ENCODE data around the gene LIG3. TPM values are rescaled to one million over a fixed set of nuclear protein-coding genes. Genes with fewer than 3 reads are reported as not detected.

Gene LIG3
- total and polyA plus RNA-seq, 2 experiments from 2014 or later: 16.4 to 119 TPM

GRCh38 chr17:35046245-35046644 is 65.9 kb downstream of the LIG3 start:
- Histone ChIP-seq H3K27me3 (ENCODE audit: insufficient read depth) (no peaks in the 10 kb centered on the region), H3K79me2 (replicated peaks; ENCODE audit: insufficient read depth) (no peaks in the 10 kb centered on the region), H3K4me3 (no peak overlapping the region), H3F3A (replicated peaks; ENCODE audit: low read depth) (0 out of 2 replicates have a peak, but pooled peaks cover 3% of the 10 kb centered on the region), H3K36me3 (ENCODE audit: insufficient read depth) (no peaks in the 10 kb centered on the region), H3K4me1 (ENCODE audit: insufficient read depth) (no peaks in the 10 kb centered on the region), H2AFZ (no peak overlapping the region), H4K20me1 (replicated peaks; ENCODE audit: insufficient read depth) (no peaks in the 10 kb centered on the region), H3K4me2 (no peak overlapping the region), H3K9me2 (ENCODE audit: insufficient read depth) (no peaks in the 10 kb centered on the region), H3K27ac (ENCODE audit: low read depth) (no peak overlapping the region)
- ATAC-seq (no peak), DNase-seq (ENCODE audit: low spot score) (no peak)
- H3K9me3 Mint-ChIP-seq: no peaks in the 10 kb centered on the region
- no peak for TF ChIP-seq JUNB (IDR thresholded peaks at IDR 0.05; ENCODE audit: unreplicated experiment)
- no peak for TF ChIP-seq CREB1 (CRISPR knock-in tag; IDR thresholded peaks at IDR 0.05; ENCODE audit: low read depth)
- no peak for TF ChIP-seq POLR2AphosphoS5 (IDR thresholded peaks at IDR 0.05; ENCODE audit: low read depth)
- no peak for TF ChIP-seq ZNF331 (CRISPR knock-in tag; IDR thresholded peaks at IDR 0.05; ENCODE audit: low read depth)
- no peak for TF ChIP-seq EZH2phosphoT487 (IDR thresholded peaks at IDR 0.05; ENCODE audit: unreplicated experiment)
- TF ChIP-seq STAT1 (IDR thresholded peaks at IDR 0.05; ENCODE audit: unreplicated experiment): no peak
- TF ChIP-seq CTCF (conservative IDR thresholded peaks at IDR 0.05; ENCODE audit: low read depth in 2 of 2): no peak
- TF ChIP-seq NANOG (IDR thresholded peaks at IDR 0.05; ENCODE audit: borderline replicate concordance): no peak
- no peak for TF ChIP-seq ZNF462 (CRISPR knock-in tag; IDR thresholded peaks at IDR 0.05)
- TF ChIP-seq REST (IDR thresholded peaks at IDR 0.05; ENCODE audit: unreplicated experiment): no peak
- TF ChIP-seq ZNF114 (CRISPR knock-in tag; IDR thresholded peaks at IDR 0.05): no peak
- no peak for TF ChIP-seq ETS1 (IDR thresholded peaks at IDR 0.05)
- TF ChIP-seq EZH2 (IDR thresholded peaks at IDR 0.05; ENCODE audit: low read depth, unreplicated experiment): no peak
- H3K27ac Mint-ChIP-seq: no peak overlapping the region
- no peak overlapping the region for H3K4me3 Mint-ChIP-seq
- H3K36me3 Mint-ChIP-seq (ENCODE audit: low read depth): 0 out of 3 replicates have a peak, but pooled peaks cover 3% of the 10 kb centered on the region
- H3K4me1 Mint-ChIP-seq: peaks cover 6% of the 10 kb centered on the region
- H3K27me3 Mint-ChIP-seq (ENCODE audit: insufficient read depth, low read depth, poor library complexity): peaks cover 4% of the 10 kb centered on the region
